HCT116 (cell line): ENCODE results near the gene PLCB4. TPM values are rescaled to one million over a fixed set of nuclear protein-coding genes. Genes with fewer than 3 reads are reported as not detected.

ENCODE experiments used
- ATAC-seq: fragments of 200-7000 bp; cut with Tn5 transposase; 2 replicates; pipeline ENCODE4 v1.9.1; 2020; ENCODE audit warnings: mild to moderate bottlenecking, moderate library complexity
- BruUV-seq: library from RNA; stranded (reverse); fragments of 400-500 nt; replicated peaks from 2 replicates; lab custom pipeline; 2021; lab: Mats Ljungman, UMichigan
- CTCF ChIA-PET: fragments of 300-600 bp; sonication (Branson Sonifier 250); formaldehyde crosslinking; loops from one replicate; lab custom pipeline; 2021; ENCODE audit warnings: antibody characterized with exemption; lab: Charles Lee
- POLR2A ChIA-PET: fragments of 300-600, 350-600 bp; sonication (Branson Sonifier 250); formaldehyde crosslinking; loops from one replicate; lab custom pipeline; 2021; ENCODE audit warnings: antibody characterized with exemption; lab: Charles Lee
- RAD21 ChIA-PET, 2 experiments: fragments of 300-600 bp; sonication (Branson Sonifier 250); formaldehyde crosslinking; loops; one replicate each; lab custom pipeline; 2023; ENCODE audit warnings: low total read pairs in 2 of 2; ENCODE audit not compliant: uncharacterized antibody in 2 of 2, unreplicated experiment in 2 of 2, low non-redundant PET in 1 of 2; lab: Charles Lee
- DNase-seq: peaks from one replicate; pipeline ENCODE4 v3.0.0-alpha.2; 2010; ENCODE audit warnings: low read depth, low spot score
- H2AFZ ChIP-seq: fragments of 200-600 bp; shearing (Covaris generic), sonication (generic); 2 replicates; pipeline ENCODE4 v1.6.1; 2017; ENCODE audit warnings: low read depth, mixed run types, mixed read lengths, antibody characterized with exemption, low read length; ENCODE audit not compliant: poor library complexity, severe bottlenecking
- H3K27ac ChIP-seq: 2 replicates; pipeline ENCODE4 v1.5.1; 2012; ENCODE audit warnings: low read depth, low read length
- H3K27me3 ChIP-seq: fragments of 200-600 bp; sonication (generic); 2 replicates; pipeline ENCODE4 v1.6.1; 2016; ENCODE audit warnings: mixed run types, low read length, mixed read lengths; ENCODE audit not compliant: insufficient read depth
- H3K36me3 ChIP-seq, 2 experiments: fragments of 200-500 bp in 1 of 2; fragments of 200-600 bp in 1 of 2; sonication (Bioruptor generic) in 1 of 2; sonication (generic) in 1 of 2; 2 replicates each; pipeline versions ENCODE4 v1.5.1 to v1.6.1; 2014 to 2016; ENCODE audit warnings: low read length in 2 of 2, inconsistent platforms in 1 of 2, mixed read lengths in 1 of 2, mixed run types in 1 of 2; ENCODE audit not compliant: insufficient read depth in 2 of 2, control insufficient read depth in 1 of 2
- H3K4me1 ChIP-seq, 2 experiments: fragments of 200-600 bp in 1 of 2; sonication (generic) in 1 of 2; 2 replicates each; pipeline versions ENCODE4 v1.5.1 to v1.6.1; 2012 to 2017; ENCODE audit warnings: low read length in 2 of 2, inconsistent platforms in 1 of 2, mild to moderate bottlenecking in 1 of 2, mixed read lengths in 1 of 2, mixed run types in 1 of 2, moderate library complexity in 1 of 2; ENCODE audit not compliant: insufficient read depth in 2 of 2, control insufficient read depth in 1 of 2
- H3K4me2 ChIP-seq: fragments of 200-600 bp; sonication (generic); 2 replicates; pipeline ENCODE4 v1.6.1; 2017; ENCODE audit warnings: mixed run types, low read length, mixed read lengths
- H3K4me3 ChIP-seq, 2 experiments: fragments of 200-600 bp in 1 of 2; sonication (generic) in 1 of 2; replicated peaks in 1 of 2; 2 replicates each; pipeline ENCODE4 v1.5.1; 2011 to 2016; ENCODE audit warnings: low read length in 2 of 2, control low read depth in 1 of 2, low read depth in 1 of 2, mild to moderate bottlenecking in 1 of 2, mixed read lengths in 1 of 2, mixed run types in 1 of 2
- H3K79me2 ChIP-seq: fragments of 200-600 bp; sonication (generic); 2 replicates; pipeline ENCODE4 v1.6.1; 2017; ENCODE audit warnings: mild to moderate bottlenecking, mixed run types, low read length, moderate library complexity, mixed read lengths; ENCODE audit not compliant: insufficient read depth
- H3K9ac ChIP-seq: fragments of 200-600 bp; sonication (generic); 2 replicates; pipeline ENCODE4 v1.6.1; 2016; ENCODE audit warnings: low read length, mixed read lengths
- H3K9me2 ChIP-seq: fragments of 200-600 bp; sonication (generic), shearing (Covaris generic); 2 replicates; pipeline ENCODE4 v1.6.1; 2017; ENCODE audit warnings: mixed run types, mild to moderate bottlenecking, moderate library complexity; ENCODE audit not compliant: insufficient read depth
- H3K9me3 ChIP-seq, 2 experiments: fragments of 200-500 bp in 1 of 2; fragments of 200-600 bp in 1 of 2; sonication (Bioruptor generic) in 1 of 2; sonication (generic) in 1 of 2; 2 replicates each; pipeline ENCODE4 v1.6.1; 2014 to 2017; ENCODE audit warnings: low read length in 2 of 2, mixed read lengths in 2 of 2, inconsistent platforms in 1 of 2, low read depth in 1 of 2, mild to moderate bottlenecking in 1 of 2, mixed run types in 1 of 2, moderate library complexity in 1 of 2; ENCODE audit not compliant: control insufficient read depth in 1 of 2, insufficient read depth in 1 of 2
- H4K20me1 ChIP-seq: fragments of 200-600 bp; sonication (generic), shearing (Covaris generic); 2 replicates; pipeline ENCODE4 v1.6.1; 2017; ENCODE audit warnings: mixed run types, mild to moderate bottlenecking, moderate library complexity; ENCODE audit not compliant: insufficient read depth
- CBX3 ChIP-seq: IDR thresholded peaks from 2 replicates; pipeline ENCODE4 v1.6.1; 2012; ENCODE audit warnings: low read depth
- ELF1 ChIP-seq: IDR thresholded peaks from 2 replicates; pipeline ENCODE4 v1.6.1; 2012; ENCODE audit warnings: low read depth, borderline replicate concordance
- MAX ChIP-seq: IDR thresholded peaks from 2 replicates; pipeline ENCODE4 v1.6.1; 2012
- POLR2A ChIP-seq: IDR thresholded peaks from 2 replicates; pipeline ENCODE4 v1.7.0; 2011; ENCODE audit warnings: borderline replicate concordance; ENCODE audit not compliant: insufficient read depth, insufficient read length; ENCODE audit errors: extremely low read depth
- REST ChIP-seq: IDR thresholded peaks from 2 replicates; pipeline ENCODE4 v1.6.1; 2012; ENCODE audit warnings: low read depth
- SIN3A ChIP-seq: IDR thresholded peaks from 2 replicates; pipeline ENCODE4 v1.6.1; 2012; ENCODE audit warnings: low read depth
- SP1 ChIP-seq: IDR thresholded peaks from 2 replicates; pipeline ENCODE4 v1.6.1; 2012; ENCODE audit warnings: low read depth
- SRF ChIP-seq: IDR thresholded peaks from 2 replicates; pipeline ENCODE4 v1.6.1; 2012; ENCODE audit warnings: low read depth
- TCF7L2 ChIP-seq: IDR thresholded peaks from 2 replicates; pipeline ENCODE4 v1.7.0; 2011; ENCODE audit warnings: borderline replicate concordance, inconsistent platforms; ENCODE audit not compliant: insufficient read depth, insufficient read length; ENCODE audit errors: extremely low read depth
- ZFX ChIP-seq: fragments of 450-650 bp; IDR thresholded peaks from 2 replicates; pipeline ENCODE4 v1.6.1; 2017
- ZNF274 ChIP-seq: fragments of 200-500 bp; sonication (Bioruptor generic); IDR thresholded peaks from 2 replicates; pipeline ENCODE4 v1.6.1; 2014; ENCODE audit warnings: mild to moderate bottlenecking, low read depth, low read length, inconsistent platforms
- intact Hi-C: fragments of 100-400 bp; cut with micrococcal nuclease; formaldehyde crosslinking; loops from 2 replicates; pipeline ENCODE4 v1.10.0; 2022
- total RNA-seq: library from RNA; stranded (reverse); gene quantifications from one replicate; pipeline ENCODE4 v1.2.1, GENCODE V29; 2021; ENCODE audit not compliant: unreplicated experiment
- TF ChIP-seq, protein P1 (sequence below), 3 experiments: fragments of 200-600 bp in 1 of 3; sonication (generic) in 1 of 3; IDR thresholded peaks in 2 of 3; conservative IDR thresholded peaks in 1 of 3; 2 replicates each; pipeline ENCODE4 v1.5.1; 2012 to 2017; ENCODE audit warnings: low read depth in 2 of 3, low read length in 2 of 3, antibody characterized with exemption in 1 of 3, borderline replicate concordance in 1 of 3, control low read depth in 1 of 3, mild to moderate bottlenecking in 1 of 3, mixed read lengths in 1 of 3, mixed run types in 1 of 3, moderate library complexity in 1 of 3; ENCODE audit not compliant: insufficient read depth in 1 of 3
- TF ChIP-seq, protein P2 (sequence below): IDR thresholded peaks from 2 replicates; pipeline ENCODE4 v1.6.1; 2011; ENCODE audit warnings: mild to moderate bottlenecking, low read length, moderate library complexity; ENCODE audit not compliant: insufficient replicate concordance; ENCODE audit errors: extremely low read depth

Gene PLCB4
- total RNA-seq, 1 experiment from 2014 or later = 2.5 TPM

- TF ChIP-seq REST (no peak), POLR2A (no peak), ELF1 (no peak), MAX (no peak), ZFX (no peak), SRF (no peak), TCF7L2 (no peak)
- TF ChIP-seq, protein P1, sequence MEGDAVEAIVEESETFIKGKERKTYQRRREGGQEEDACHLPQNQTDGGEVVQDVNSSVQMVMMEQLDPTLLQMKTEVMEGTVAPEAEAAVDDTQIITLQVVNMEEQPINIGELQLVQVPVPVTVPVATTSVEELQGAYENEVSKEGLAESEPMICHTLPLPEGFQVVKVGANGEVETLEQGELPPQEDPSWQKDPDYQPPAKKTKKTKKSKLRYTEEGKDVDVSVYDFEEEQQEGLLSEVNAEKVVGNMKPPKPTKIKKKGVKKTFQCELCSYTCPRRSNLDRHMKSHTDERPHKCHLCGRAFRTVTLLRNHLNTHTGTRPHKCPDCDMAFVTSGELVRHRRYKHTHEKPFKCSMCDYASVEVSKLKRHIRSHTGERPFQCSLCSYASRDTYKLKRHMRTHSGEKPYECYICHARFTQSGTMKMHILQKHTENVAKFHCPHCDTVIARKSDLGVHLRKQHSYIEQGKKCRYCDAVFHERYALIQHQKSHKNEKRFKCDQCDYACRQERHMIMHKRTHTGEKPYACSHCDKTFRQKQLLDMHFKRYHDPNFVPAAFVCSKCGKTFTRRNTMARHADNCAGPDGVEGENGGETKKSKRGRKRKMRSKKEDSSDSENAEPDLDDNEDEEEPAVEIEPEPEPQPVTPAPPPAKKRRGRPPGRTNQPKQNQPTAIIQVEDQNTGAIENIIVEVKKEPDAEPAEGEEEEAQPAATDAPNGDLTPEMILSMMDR (IDR thresholded peaks at IDR 0.05 in 2 of 3, conservative IDR thresholded peaks at IDR 0.05 in 1 of 3; ENCODE audit: borderline replicate concordance in 1 of 3, insufficient read depth in 1 of 3, low read depth in 2 of 3, low read length in 2 of 3) = no peak
These were observed 280.4 kb downstream of the PLCB4 start (continued) for GRCh38 chr20:9349249-9349648.

GRCh38 chr20:9352739-9353138 lies 283.9 kb downstream of the PLCB4 start:
- RAD21 ChIA-PET = no interaction called here
- intact Hi-C loops = no loop called here
- H3K27me3 ChIP-seq = no peaks in the 10 kb centered on the region
- H3K36me3 ChIP-seq = no peaks in the 10 kb centered on the region
- POLR2A ChIA-PET = no interaction called here
- ATAC-seq = no peak
- H3K9ac ChIP-seq = no peak overlapping the region
- H3K4me1 ChIP-seq = no peaks in the 10 kb centered on the region
- H3K9me3 ChIP-seq = no peaks in the 10 kb centered on the region
- no peaks in the 10 kb centered on the region for H3K79me2 ChIP-seq
- H3K9me2 ChIP-seq = no peaks in the 10 kb centered on the region
- no peak for DNase-seq
- CTCF ChIA-PET = interaction anchor here (2.0 kb wide), 1 partner anchor 499 kb away, joined by 7 read pairs; no protein-coding TSS in a partner anchor
- H4K20me1 ChIP-seq = no peaks in the 10 kb centered on the region
- no peak overlapping the region for H3K27ac ChIP-seq
- H2AFZ ChIP-seq = no peak overlapping the region
- H3K4me3 ChIP-seq = no peak overlapping the region
- no peak overlapping the region for H3K4me2 ChIP-seq
- BruUV-seq = no TSS peak
- no peak for TF ChIP-seq ZNF274
- TF ChIP-seq, protein P2, sequence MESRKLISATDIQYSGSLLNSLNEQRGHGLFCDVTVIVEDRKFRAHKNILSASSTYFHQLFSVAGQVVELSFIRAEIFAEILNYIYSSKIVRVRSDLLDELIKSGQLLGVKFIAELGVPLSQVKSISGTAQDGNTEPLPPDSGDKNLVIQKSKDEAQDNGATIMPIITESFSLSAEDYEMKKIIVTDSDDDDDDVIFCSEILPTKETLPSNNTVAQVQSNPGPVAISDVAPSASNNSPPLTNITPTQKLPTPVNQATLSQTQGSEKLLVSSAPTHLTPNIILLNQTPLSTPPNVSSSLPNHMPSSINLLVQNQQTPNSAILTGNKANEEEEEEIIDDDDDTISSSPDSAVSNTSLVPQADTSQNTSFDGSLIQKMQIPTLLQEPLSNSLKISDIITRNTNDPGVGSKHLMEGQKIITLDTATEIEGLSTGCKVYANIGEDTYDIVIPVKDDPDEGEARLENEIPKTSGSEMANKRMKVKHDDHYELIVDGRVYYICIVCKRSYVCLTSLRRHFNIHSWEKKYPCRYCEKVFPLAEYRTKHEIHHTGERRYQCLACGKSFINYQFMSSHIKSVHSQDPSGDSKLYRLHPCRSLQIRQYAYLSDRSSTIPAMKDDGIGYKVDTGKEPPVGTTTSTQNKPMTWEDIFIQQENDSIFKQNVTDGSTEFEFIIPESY = no peak
- no peak for TF ChIP-seq CBX3
- TF ChIP-seq ZFX = no peak
- no peak for TF ChIP-seq SP1
- TF ChIP-seq REST = no peak
- TF ChIP-seq SIN3A = no peak
